ENCODE results near the gene NUBPL. TPM values are rescaled to one million over a fixed set of nuclear protein-coding genes. Genes with fewer than 3 reads are reported as not detected.

Gene NUBPL
- total RNA-seq, 2 donors from 2014 or later, result 9.2 to 30.0 TPM

- Histone ChIP-seq H3K27ac (no peak overlapping the region), H3K27me3 (replicated peaks; ENCODE audit: insufficient read depth) (no peaks in the 10 kb centered on the region), H3K36me3 (no peaks in the 10 kb centered on the region), H3K4me1 (ENCODE audit: control insufficient read depth in 1 of 2, low read depth in 2 of 2) (no peaks in the 10 kb centered on the region), H3K4me3 (no peak overlapping the region), H3K9me3 (no peaks in the 10 kb centered on the region)
- TF ChIP-seq, protein P1, sequence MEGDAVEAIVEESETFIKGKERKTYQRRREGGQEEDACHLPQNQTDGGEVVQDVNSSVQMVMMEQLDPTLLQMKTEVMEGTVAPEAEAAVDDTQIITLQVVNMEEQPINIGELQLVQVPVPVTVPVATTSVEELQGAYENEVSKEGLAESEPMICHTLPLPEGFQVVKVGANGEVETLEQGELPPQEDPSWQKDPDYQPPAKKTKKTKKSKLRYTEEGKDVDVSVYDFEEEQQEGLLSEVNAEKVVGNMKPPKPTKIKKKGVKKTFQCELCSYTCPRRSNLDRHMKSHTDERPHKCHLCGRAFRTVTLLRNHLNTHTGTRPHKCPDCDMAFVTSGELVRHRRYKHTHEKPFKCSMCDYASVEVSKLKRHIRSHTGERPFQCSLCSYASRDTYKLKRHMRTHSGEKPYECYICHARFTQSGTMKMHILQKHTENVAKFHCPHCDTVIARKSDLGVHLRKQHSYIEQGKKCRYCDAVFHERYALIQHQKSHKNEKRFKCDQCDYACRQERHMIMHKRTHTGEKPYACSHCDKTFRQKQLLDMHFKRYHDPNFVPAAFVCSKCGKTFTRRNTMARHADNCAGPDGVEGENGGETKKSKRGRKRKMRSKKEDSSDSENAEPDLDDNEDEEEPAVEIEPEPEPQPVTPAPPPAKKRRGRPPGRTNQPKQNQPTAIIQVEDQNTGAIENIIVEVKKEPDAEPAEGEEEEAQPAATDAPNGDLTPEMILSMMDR (IDR thresholded peaks at IDR 0.05), result no peak
- DNase-seq (ENCODE audit: low spot score) (no peak), ATAC-seq (ENCODE audit: insufficient number of reproducible peaks, low FRiP score, low read depth) (no peak)
Measured at GRCh38 chr14:31692376-31692781, 131.2 kb downstream of the NUBPL start.

DNA sequence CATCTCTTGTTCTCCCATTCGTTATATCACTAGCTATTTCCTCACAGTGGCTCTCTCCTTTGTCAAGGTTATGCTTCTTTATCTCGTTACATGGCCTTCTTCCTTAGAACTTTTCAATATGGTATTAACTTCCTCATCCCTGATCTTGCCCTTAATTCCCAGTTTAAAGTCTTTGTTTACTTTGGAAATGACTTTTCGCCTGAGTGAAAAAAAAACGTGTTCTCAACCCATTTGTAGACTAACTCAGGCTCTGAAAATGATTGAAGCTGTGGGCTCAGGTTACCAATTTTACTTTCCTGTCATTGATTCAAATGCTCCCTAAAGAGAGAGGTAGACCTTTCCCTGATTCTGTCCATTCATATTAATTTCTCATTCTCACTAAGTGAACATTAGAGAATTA is 135.2 kb downstream of the NUBPL start:
- DNase-seq (ENCODE audit: low spot score), result no peak

DNA sequence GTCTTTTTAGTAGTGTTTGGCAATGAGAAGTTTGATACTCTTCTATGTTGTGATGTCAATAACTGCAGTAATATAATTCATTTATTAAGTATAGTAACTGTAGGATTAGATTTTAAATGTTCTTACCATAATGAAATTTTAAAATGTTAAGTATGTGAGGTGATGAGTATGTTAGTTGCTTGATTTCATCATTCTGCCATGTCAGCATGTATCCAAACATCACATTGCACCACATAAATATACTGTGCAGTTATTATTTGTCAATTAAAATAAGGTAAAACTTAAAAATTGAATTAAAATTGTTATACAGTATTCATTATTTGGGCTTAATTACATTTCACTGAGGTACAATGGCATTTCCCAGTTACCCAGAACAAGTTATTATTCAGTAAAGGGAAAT is 138.6 kb downstream of the NUBPL start:
- Histone ChIP-seq H3K4me1 (ENCODE audit: control insufficient read depth in 1 of 2, low read depth in 2 of 2) (no peaks in the 10 kb centered on the region), H3K9me3 (peaks cover 2% of the 10 kb centered on the region), H3K27ac (no peak overlapping the region), H3K27me3 (replicated peaks; ENCODE audit: insufficient read depth) (no peaks in the 10 kb centered on the region), H3K4me3 (no peak overlapping the region), H3K36me3 (no peaks in the 10 kb centered on the region)
- no peak for DNase-seq (ENCODE audit: low spot score)
- TF ChIP-seq, protein P1 (IDR thresholded peaks at IDR 0.05), result no peak
- ATAC-seq (ENCODE audit: insufficient number of reproducible peaks, low FRiP score, low read depth), result no peak

More for the DNA sequence above, 135.2 kb downstream of the NUBPL start:
- Histone ChIP-seq H3K27ac (no peak overlapping the region), H3K27me3 (replicated peaks; ENCODE audit: insufficient read depth) (no peaks in the 10 kb centered on the region), H3K4me1 (ENCODE audit: control insufficient read depth in 1 of 2, low read depth in 2 of 2) (no peaks in the 10 kb centered on the region), H3K36me3 (no peaks in the 10 kb centered on the region), H3K4me3 (no peak overlapping the region), H3K9me3 (no peaks in the 10 kb centered on the region)
- TF ChIP-seq, protein P1 (IDR thresholded peaks at IDR 0.05), result no peak
- no peak for ATAC-seq (ENCODE audit: insufficient number of reproducible peaks, low FRiP score, low read depth)

GRCh38 chr14:31700282-31701074 is 139.3 kb downstream of the NUBPL start:
- TF ChIP-seq, protein P1 (IDR thresholded peaks at IDR 0.05), result no peak
- H3K4me1 ChIP-seq (ENCODE audit: control insufficient read depth in 1 of 2, low read depth in 2 of 2), result no peaks in the 10 kb centered on the region
- ATAC-seq (ENCODE audit: insufficient number of reproducible peaks, low FRiP score, low read depth) (no peak), DNase-seq (ENCODE audit: low spot score) (no peak)
- peaks cover 7% of the 10 kb centered on the region for H3K36me3 ChIP-seq
- no peaks in the 10 kb centered on the region for H3K27me3 ChIP-seq (replicated peaks; ENCODE audit: insufficient read depth)
- no peak overlapping the region for H3K4me3 ChIP-seq
- peaks cover 2% of the 10 kb centered on the region for H3K9me3 ChIP-seq
- H3K27ac ChIP-seq, result no peak overlapping the region

- Histone ChIP-seq H3K4me3 (no peak overlapping the region), H3K9me3 (peaks cover 2% of the 10 kb centered on the region), H3K27ac (no peak overlapping the region), H3K27me3 (replicated peaks; ENCODE audit: insufficient read depth) (no peaks in the 10 kb centered on the region), H3K36me3 (peaks cover 7% of the 10 kb centered on the region), H3K4me1 (ENCODE audit: control insufficient read depth in 1 of 2, low read depth in 2 of 2) (no peaks in the 10 kb centered on the region)
- ATAC-seq (ENCODE audit: insufficient number of reproducible peaks, low FRiP score, low read depth) (no peak), DNase-seq (ENCODE audit: low spot score) (no peak)
- TF ChIP-seq, protein P1 (IDR thresholded peaks at IDR 0.05), result no peak
Measured at GRCh38 chr14:31702130-31702529, 140.9 kb downstream of the NUBPL start.

Measured in thoracic aorta (tissue), 2 donors.